ENCODE results near the gene TCF3. TPM values are rescaled to one million over a fixed set of nuclear protein-coding genes. Genes with fewer than 3 reads are reported as not detected.

The TCF3 gene
- total RNA-seq, 2 experiments from 2014 or later, result 124 to 126 TPM

GRCh38 chr19:1684573-1684912 is 32.1 kb upstream of the TCF3 start:
- Mint-ChIP-seq H3K27me3 (peaks cover 18% of the 10 kb centered on the region), H3K4me1 (ENCODE audit: low read depth) (no peaks in the 10 kb centered on the region), H3K27ac (no peak overlapping the region), H3K9me3 (no peaks in the 10 kb centered on the region), H3K4me3 (no peak overlapping the region), H3K36me3 (ENCODE audit: low read depth) (no peaks in the 10 kb centered on the region)
- TF ChIP-seq CTCF (IDR thresholded peaks at IDR 0.05), result no peak
- ChIA-PET CTCF (interaction anchor here (1.3 to 1.6 kb wide), 3 partner anchors 12 to 97 kb away, joined by 4 to 5 read pairs (median 4); no protein-coding TSS in a partner anchor), POLR2A (no interaction called here)
- intact Hi-C loops (cut with micrococcal nuclease), result no loop called here
- ATAC-seq (no peak), DNase-seq (no peak)

- no peak for TF ChIP-seq CTCF (IDR thresholded peaks at IDR 0.05)
- ATAC-seq, result no peak
- Mint-ChIP-seq H3K36me3 (ENCODE audit: low read depth) (no peaks in the 10 kb centered on the region), H3K4me1 (ENCODE audit: low read depth) (no peaks in the 10 kb centered on the region), H3K27me3 (peaks cover 18% of the 10 kb centered on the region), H3K27ac (no peak overlapping the region), H3K9me3 (no peaks in the 10 kb centered on the region), H3K4me3 (no peak overlapping the region)
- intact Hi-C loops (cut with micrococcal nuclease), result no loop called here
- no peak for DNase-seq
- CTCF ChIA-PET, result interaction anchor here (1.3 to 1.6 kb wide), 3 partner anchors 12 to 98 kb away, joined by 4 to 5 read pairs (median 4); no protein-coding TSS in a partner anchor
- POLR2A ChIA-PET, result no interaction called here
These were observed 31.6 kb upstream of the TCF3 start for GRCh38 chr19:1683869-1684572.

GRCh38 chr19:1680976-1681375 is 28.6 kb upstream of the TCF3 start:
- no peak overlapping the region for H3K4me3 Mint-ChIP-seq
- no peaks in the 10 kb centered on the region for H3K9me3 Mint-ChIP-seq
- DNase-seq, result no peak
- peaks cover 28% of the 10 kb centered on the region for H3K27me3 Mint-ChIP-seq
- intact Hi-C loops (cut with micrococcal nuclease), result no loop called here
- H3K4me1 Mint-ChIP-seq (ENCODE audit: low read depth), result no peaks in the 10 kb centered on the region
- no peaks in the 10 kb centered on the region for H3K36me3 Mint-ChIP-seq (ENCODE audit: low read depth)
- no peak for TF ChIP-seq CTCF (IDR thresholded peaks at IDR 0.05)
- ChIA-PET CTCF (interaction anchor here (1.1 to 2.1 kb wide), 2 partner anchors 9 to 80 kb away, joined by 3 to 10 read pairs; no protein-coding TSS in a partner anchor), POLR2A (no interaction called here)
- no peak for ATAC-seq
- no peak overlapping the region for H3K27ac Mint-ChIP-seq

- no peak for ATAC-seq
- no peak for TF ChIP-seq CTCF (IDR thresholded peaks at IDR 0.05)
- Mint-ChIP-seq H3K36me3 (ENCODE audit: low read depth) (no peaks in the 10 kb centered on the region), H3K4me1 (ENCODE audit: low read depth) (no peaks in the 10 kb centered on the region), H3K27me3 (peaks cover 40% of the 10 kb centered on the region), H3K27ac (no peak overlapping the region), H3K4me3 (no peak overlapping the region), H3K9me3 (no peaks in the 10 kb centered on the region)
- no peak for DNase-seq
- intact Hi-C loops (cut with micrococcal nuclease), result loop anchor here (10.0 kb wide), 1 partner anchor 87 kb away; no protein-coding TSS in a partner anchor
- ChIA-PET POLR2A (no interaction called here), CTCF (no interaction called here)
These were observed 25.7 kb upstream of the TCF3 start for GRCh38 chr19:1678073-1678472.

- ChIA-PET POLR2A (no interaction called here), CTCF (no interaction called here)
- no peak overlapping the region for H3K27ac Mint-ChIP-seq
- no peaks in the 10 kb centered on the region for H3K9me3 Mint-ChIP-seq
- intact Hi-C loops (cut with micrococcal nuclease), result loop anchor here (10.0 kb wide), 1 partner anchor 88 kb away; no protein-coding TSS in a partner anchor
- TF ChIP-seq CTCF (IDR thresholded peaks at IDR 0.05), result no peak
- H3K27me3 Mint-ChIP-seq, result peaks cover 38% of the 10 kb centered on the region
- no peaks in the 10 kb centered on the region for H3K36me3 Mint-ChIP-seq (ENCODE audit: low read depth)
- H3K4me3 Mint-ChIP-seq, result no peak overlapping the region
- DNase-seq (no peak), ATAC-seq (no peak)
- H3K4me1 Mint-ChIP-seq (ENCODE audit: low read depth), result peaks cover 2% of the 10 kb centered on the region
These were observed 24.2 kb upstream of the TCF3 start for GRCh38 chr19:1676351-1677266.
